H7 (cell line): ENCODE measurements around the gene SERINC5. TPM values are rescaled to one million over a fixed set of nuclear protein-coding genes. Genes with fewer than 3 reads are reported as not detected.
"Not testable (repeated sequence)": the region's sequence is repeated elsewhere in the genome, so short reads cannot be mapped to it uniquely, and the experiment has no call there.

Source experiments
- DNase-seq: peaks from one replicate; pipeline ENCODE4 v3.0.0; 2012
- H3K27me3 ChIP-seq: 2 replicates; pipeline ENCODE4 v1.6.0; 2011; ENCODE audit warnings: mild to moderate bottlenecking, low read length; ENCODE audit not compliant: control insufficient read depth, insufficient read depth
- H3K36me3 ChIP-seq: replicated peaks from 2 replicates; pipeline ENCODE4 v1.5.1; 2011; ENCODE audit warnings: low read length; ENCODE audit not compliant: control insufficient read depth, insufficient read depth
- H3K4me3 ChIP-seq: 2 replicates; pipeline ENCODE4 v1.5.1; 2011; ENCODE audit warnings: low read depth, mild to moderate bottlenecking, control low read depth, low read length, moderate library complexity; ENCODE audit not compliant: insufficient read depth
- total RNA-seq: library from RNA; depleted of rRNA; stranded (reverse); fragments of >200 nt; shearing (Covaris generic); gene quantifications from 2 replicates; pipeline ENCODE4 v1.2.3, GENCODE V29; 2014; rRNA removed

SERINC5 gene
- 40.7 and 62.7 TPM in 2 replicates for total RNA-seq

DNA sequence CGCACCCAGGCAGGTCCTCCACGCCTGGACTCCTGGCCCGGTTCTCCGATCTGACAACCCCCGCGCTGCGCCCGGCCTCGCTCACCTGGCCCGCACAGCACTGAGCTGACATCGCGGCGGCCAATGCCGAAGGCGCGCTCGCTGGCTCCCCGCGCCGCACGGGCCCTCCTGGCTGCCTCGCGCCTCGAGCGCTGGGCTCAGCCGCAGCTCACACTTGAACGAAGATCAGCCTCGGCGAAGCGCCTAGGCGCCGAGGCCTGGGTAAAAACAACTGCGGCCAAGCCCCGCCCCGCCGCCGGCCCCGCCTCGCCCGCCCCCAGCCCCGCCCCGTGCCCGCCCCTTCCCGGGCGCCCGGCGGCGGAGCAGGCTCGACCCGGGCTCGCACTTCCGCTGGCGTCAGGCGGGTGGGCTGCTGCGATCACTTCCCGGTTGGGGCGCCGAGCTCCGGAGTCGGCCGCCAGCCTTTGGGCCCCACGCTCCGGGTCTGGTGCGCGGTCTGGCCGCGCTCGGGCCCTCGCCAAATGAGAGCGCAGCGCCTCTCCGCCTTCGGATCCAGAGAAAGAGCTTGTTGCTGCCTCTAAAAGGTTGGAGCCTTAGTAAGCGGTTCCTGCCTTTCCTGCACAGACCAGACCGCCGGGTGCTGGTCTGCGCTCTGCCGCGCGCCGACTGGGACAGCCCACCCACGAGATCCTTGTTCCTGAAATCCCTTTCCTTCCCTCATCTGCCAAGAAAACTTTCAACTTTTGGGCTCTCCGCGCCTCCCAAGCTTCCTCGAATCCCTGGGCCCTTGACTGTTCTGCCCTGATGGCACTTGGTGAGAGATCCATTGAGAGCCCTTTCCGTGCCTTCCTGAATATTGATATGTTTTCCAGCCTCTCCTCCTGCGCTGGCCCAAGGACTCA, at the start of gene SERINC5:
TSS of gene SERINC5 (minus strand) at position 238 of the 902 bp plus-strand sequence. CDS start at position 112, 126 bp downstream.
- Histone ChIP-seq H3K27me3 (no peaks in the 10 kb centered on the region), H3K4me3 (peak within 1 kb of the TSS; percentile 93), H3K36me3 (no peaks in the 10 kb centered on the region)
- peak; percentile 97 for DNase-seq

DNA sequence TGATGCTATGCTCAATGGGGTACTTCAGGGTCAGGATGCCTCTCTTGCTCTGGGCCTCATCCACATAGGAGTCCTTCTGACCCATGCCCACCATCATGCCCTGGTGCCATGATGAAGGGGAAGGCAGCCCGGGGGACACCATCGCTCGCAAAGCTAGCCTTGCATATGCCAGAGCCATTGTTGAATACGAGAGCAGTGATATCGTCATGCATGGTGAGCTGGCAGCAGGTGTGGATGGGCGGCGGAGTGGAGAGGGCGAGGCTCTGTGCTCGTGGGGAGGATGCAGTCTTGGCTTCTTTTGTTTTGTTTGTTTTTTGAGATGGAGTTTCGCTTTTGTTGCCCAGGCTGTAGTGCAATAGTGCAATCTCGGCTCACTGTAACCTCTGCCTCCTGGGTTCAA, 46.8 kb upstream of the SERINC5 start:
- Histone ChIP-seq H3K4me3 (no peak overlapping the region), H3K36me3 (no peaks in the 10 kb centered on the region), H3K27me3 (no peaks in the 10 kb centered on the region)
- no peak for DNase-seq

- not testable (repeated sequence) for H3K27me3 ChIP-seq
Measured at GRCh38 chr5:80301342-80301741, 45.5 kb upstream of the SERINC5 start.

GRCh38 chr5:80300796-80301195, 44.9 kb upstream of the SERINC5 start:
- not testable (repeated sequence) for H3K27me3 ChIP-seq, DNase-seq, H3K36me3 ChIP-seq, H3K4me3 ChIP-seq

More at GRCh38 chr5:80301342-80301741, 45.5 kb upstream of the SERINC5 start:
- H3K4me3 ChIP-seq, DNase-seq, H3K36me3 ChIP-seq: not testable (repeated sequence)

GRCh38 chr5:80300125-80300524, 44.3 kb upstream of the SERINC5 start:
- no peak for DNase-seq

DNA sequence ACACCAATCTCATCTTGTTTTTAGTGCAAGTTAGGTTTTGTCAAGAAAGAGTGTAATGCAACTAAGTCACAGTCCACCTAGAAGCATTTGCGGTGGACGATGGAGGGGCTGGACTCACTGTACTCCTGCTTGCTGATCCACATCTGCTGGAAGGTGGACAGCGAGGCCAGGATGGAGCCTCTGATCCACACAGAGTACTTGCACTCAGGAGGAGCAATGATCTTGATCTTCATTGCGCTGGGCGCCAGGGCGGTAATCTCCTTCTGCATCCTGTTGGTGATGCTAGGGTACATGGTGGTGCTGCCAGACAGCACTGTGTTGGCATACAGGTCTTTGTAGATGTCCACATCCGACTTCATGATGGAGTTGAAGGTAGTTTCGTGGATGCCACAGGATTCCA, 43.8 kb upstream of the SERINC5 start:
- DNase-seq: no peak
- H3K27me3 ChIP-seq: no peaks in the 10 kb centered on the region
- no peaks in the 10 kb centered on the region for H3K36me3 ChIP-seq
- no peak overlapping the region for H3K4me3 ChIP-seq

More at GRCh38 chr5:80300125-80300524, 44.3 kb upstream of the SERINC5 start:
- Histone ChIP-seq H3K27me3 (no peaks in the 10 kb centered on the region), H3K4me3 (no peak overlapping the region), H3K36me3 (no peaks in the 10 kb centered on the region)

DNA sequence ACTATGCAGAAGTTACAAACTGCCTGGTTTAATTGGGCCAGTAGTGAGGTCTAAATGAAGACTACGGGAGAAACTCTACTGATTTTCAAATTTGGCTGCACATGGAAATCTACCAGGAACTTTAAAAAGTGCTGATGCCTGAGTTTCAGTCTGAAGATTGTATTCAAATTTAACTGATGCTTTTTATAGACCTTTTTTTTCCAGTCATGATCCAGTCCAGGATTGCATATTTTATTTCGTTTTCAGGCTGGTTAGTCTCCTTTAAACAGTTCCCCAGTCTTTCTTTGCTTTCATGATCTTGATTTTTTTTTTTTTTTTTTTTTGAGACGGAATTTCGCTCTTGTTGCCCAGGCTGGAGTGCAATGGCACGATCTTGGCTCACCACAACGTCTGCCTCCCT, 40.3 kb upstream of the SERINC5 start:
- no peaks in the 10 kb centered on the region for H3K36me3 ChIP-seq
- H3K27me3 ChIP-seq: no peaks in the 10 kb centered on the region
- H3K4me3 ChIP-seq: no peak overlapping the region
- no peak for DNase-seq

DNA sequence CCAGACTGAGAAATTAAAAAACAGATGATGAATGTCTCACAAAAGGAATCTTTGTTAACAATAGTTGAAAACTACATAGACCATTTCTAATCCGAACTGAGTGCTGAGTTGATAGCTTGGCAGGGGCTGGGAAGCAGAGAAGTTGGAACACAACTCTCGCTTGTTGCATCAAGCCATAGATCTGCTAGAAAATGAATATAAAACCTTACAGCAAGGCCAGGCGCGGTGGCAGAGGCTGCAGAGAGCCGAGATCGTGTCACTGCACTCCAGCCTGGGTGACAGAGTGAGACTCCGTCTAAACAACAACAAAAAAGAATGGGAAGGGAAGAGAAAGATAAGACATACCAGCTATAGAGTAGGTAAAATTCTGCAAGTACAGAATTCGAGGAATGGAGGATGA, 35.9 kb upstream of the SERINC5 start:
- Histone ChIP-seq H3K4me3 (no peak overlapping the region), H3K36me3 (no peaks in the 10 kb centered on the region), H3K27me3 (no peaks in the 10 kb centered on the region)
- DNase-seq: no peak

GRCh38 chr5:80289320-80289719, 33.5 kb upstream of the SERINC5 start:
- Histone ChIP-seq H3K36me3 (no peaks in the 10 kb centered on the region), H3K27me3 (no peaks in the 10 kb centered on the region), H3K4me3 (no peak overlapping the region)
- DNase-seq: no peak

GRCh38 chr5:80288177-80288576, 32.3 kb upstream of the SERINC5 start:
- no peak for DNase-seq
- Histone ChIP-seq H3K4me3 (no peak overlapping the region), H3K27me3 (no peaks in the 10 kb centered on the region), H3K36me3 (no peaks in the 10 kb centered on the region)

DNA sequence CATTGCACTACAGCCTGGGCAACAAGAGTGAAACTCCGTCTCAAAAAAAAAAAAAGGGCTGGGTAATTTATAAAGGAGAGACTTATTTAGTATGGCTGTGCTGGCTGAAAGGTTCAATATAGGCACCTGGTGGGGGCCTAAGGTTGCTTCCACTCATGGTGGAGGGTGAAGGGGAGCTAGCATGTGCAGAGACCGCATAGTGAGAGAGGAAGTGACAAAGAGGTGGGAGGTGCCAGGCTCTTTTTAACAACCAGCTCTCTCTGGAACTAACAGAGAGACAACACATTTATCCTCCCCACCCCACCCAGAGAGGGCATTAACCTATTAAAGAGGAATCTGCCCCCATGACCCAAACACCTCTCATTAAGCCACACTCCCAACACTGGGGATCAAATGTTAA, 28.9 kb upstream of the SERINC5 start:
- DNase-seq: no peak
- H3K27me3 ChIP-seq: no peaks in the 10 kb centered on the region

DNA sequence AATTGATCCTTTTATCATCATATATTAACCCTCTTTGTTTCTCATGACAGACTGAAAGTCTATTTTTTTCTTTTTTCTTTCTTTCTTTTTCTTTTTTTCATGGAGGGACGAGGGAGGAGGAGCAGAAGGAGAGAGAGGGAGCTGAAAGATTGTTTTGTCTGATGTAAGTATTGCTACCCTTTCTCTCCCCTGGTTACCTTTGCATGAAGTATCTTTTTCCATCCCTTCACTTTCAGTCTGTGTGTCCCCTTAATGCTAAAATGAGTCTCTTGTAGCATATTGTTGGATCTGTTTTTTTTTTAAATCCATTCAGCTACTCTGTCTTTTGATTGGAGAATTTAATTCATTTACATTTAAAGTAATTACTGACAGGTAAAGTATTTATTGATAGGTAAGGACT, 27.5 kb upstream of the SERINC5 start:
- Histone ChIP-seq H3K4me3 (no peak overlapping the region), H3K27me3 (no peaks in the 10 kb centered on the region), H3K36me3 (no peaks in the 10 kb centered on the region)
- DNase-seq: no peak

More for the DNA sequence above, 28.9 kb upstream of the SERINC5 start:
- no peak overlapping the region for H3K4me3 ChIP-seq
- H3K36me3 ChIP-seq: no peaks in the 10 kb centered on the region

DNA sequence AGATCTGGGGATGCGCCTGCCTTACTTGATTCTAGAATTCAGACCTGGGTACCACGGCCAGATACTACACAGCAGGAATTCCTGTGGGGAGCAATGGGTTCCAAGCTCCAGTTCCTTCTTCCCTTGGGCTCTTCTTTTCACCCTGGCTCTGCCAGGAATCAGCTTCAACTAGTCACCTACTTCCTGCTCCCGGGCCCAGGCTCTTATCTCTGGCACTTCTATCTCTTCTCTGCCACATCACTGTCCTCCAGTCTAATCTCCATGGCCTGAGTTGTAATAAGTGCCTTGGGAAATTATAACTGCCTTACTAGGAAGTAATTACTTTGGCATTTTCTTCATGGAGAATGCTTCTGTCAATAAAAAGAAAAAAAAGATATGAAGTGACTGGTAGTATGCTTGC, 26.2 kb upstream of the SERINC5 start:
- no peaks in the 10 kb centered on the region for H3K27me3 ChIP-seq
- no peak overlapping the region for H3K4me3 ChIP-seq
- no peaks in the 10 kb centered on the region for H3K36me3 ChIP-seq
- DNase-seq: no peak

DNA sequence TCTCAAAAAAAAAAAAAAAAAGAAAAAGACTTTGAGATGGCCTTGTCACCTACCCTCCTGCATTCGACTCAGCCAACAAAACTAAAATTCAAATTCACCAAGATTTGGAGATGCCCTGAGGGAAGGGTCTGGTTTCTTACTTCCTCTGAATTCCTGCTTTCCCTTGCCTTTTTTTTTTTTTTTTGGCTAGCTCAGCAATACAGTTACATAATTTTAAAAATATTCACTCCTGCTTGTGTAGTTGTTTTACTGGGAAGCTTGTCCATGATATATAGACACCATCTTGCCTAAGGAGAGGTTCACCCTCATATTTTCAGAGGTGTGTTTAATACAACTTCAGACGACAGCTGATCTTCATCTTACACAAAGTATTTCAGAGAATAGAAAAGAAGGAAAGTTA, 21.3 kb upstream of the SERINC5 start:
- Histone ChIP-seq H3K36me3 (no peaks in the 10 kb centered on the region), H3K4me3 (no peak overlapping the region), H3K27me3 (no peaks in the 10 kb centered on the region)
- DNase-seq: no peak

DNA sequence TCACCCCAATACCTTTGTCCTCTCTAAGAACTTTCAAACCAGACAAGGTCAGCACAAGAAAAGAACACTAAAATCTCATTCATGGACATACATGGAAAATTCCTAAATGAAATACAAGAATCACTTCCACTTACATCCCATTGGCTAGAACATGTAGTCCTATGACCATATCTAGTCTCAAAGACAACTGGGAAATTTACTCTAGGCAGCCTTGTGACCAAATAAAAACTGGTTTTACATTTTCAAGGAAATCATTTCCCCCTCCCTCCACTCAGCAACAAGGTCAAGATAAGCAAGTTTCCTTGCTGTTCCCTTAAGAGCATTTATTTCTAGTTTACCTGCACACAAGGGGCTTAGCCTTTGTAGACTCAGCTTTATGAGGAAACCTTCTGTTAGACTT, 20.3 kb upstream of the SERINC5 start:
- H3K27me3 ChIP-seq: no peaks in the 10 kb centered on the region
- H3K36me3 ChIP-seq: no peaks in the 10 kb centered on the region
- no peak for DNase-seq

More for the DNA sequence above, 20.3 kb upstream of the SERINC5 start:
- H3K4me3 ChIP-seq: no peak overlapping the region
